K562 (cell line): ENCODE results near the gene ATP5MG. TPM values are rescaled to one million over a fixed set of nuclear protein-coding genes. Genes with fewer than 3 reads are reported as not detected.

Source experiments
- ARID1B ChIP-seq: fragments of 450-650 bp; IDR thresholded peaks from 2 replicates; pipeline ENCODE4 v1.6.1; 2016; ENCODE audit warnings: antibody characterized with exemption, mild to moderate bottlenecking, inconsistent platforms
- BCOR ChIP-seq: fragments of 450-650 bp; IDR thresholded peaks from 2 replicates; pipeline ENCODE4 v1.6.1; 2016
- FOSL1 ChIP-seq: fragments of 200-800 bp; sonication (Bioruptor generic); conservative IDR thresholded peaks from 2 replicates; pipeline ENCODE4 v1.6.1; 2016; ENCODE audit warnings: missing genetic modification characterization, missing compliant biosample characterization
- HES1 ChIP-seq: fragments of 450-650 bp; IDR thresholded peaks from 2 replicates; pipeline ENCODE4 v1.6.1; 2016; ENCODE audit warnings: low read depth, mild to moderate bottlenecking, moderate library complexity
- ID3 ChIP-seq, 2 experiments: fragments of 250-450 bp in 1 of 2; fragments of 450-650 bp in 1 of 2; sonication (Bioruptor Pico) in 1 of 2; IDR thresholded peaks; 2 replicates each; pipeline versions ENCODE4 v1.6.1 to v1.8.0; 2016 to 2021; ENCODE audit warnings: mild to moderate bottlenecking in 2 of 2, moderate library complexity in 2 of 2, missing compliant biosample characterization in 1 of 2, missing genetic modification characterization in 1 of 2
- IRF1 ChIP-seq: sonication (generic); formaldehyde crosslinking; IDR thresholded peaks from 2 replicates; pipeline ENCODE4 v1.8.0; 2022; ENCODE audit warnings: missing genetic modification reagents, mild to moderate bottlenecking, borderline replicate concordance
- KLF16 ChIP-seq: IDR thresholded peaks from 2 replicates; pipeline ENCODE4 v1.6.1; 2016; ENCODE audit warnings: antibody characterized with exemption
- LCOR ChIP-seq: sonication (generic); formaldehyde crosslinking; IDR thresholded peaks from 2 replicates; pipeline ENCODE4 v1.8.0; 2022; ENCODE audit warnings: mild to moderate bottlenecking, missing genetic modification reagents
- MIER1 ChIP-seq: fragments of 450-650 bp; IDR thresholded peaks from 2 replicates; pipeline ENCODE4 v1.6.1; 2016; ENCODE audit warnings: antibody characterized with exemption, mild to moderate bottlenecking, low read depth
- MLLT1 ChIP-seq, 2 experiments: fragments of 450-650 bp; IDR thresholded peaks; 2 replicates each; pipeline ENCODE4 v1.6.1; 2016
- OTX1 ChIP-seq: fragments of 450-650 bp; formaldehyde crosslinking; IDR thresholded peaks from 2 replicates; pipeline ENCODE4 v1.4.0; 2022; ENCODE audit warnings: mild to moderate bottlenecking
- PHB ChIP-seq: fragments of 250-450 bp; sonication (Bioruptor Pico); IDR thresholded peaks from 2 replicates; pipeline ENCODE4 v1.5.0; 2021
- PML ChIP-seq: IDR thresholded peaks from 2 replicates; pipeline ENCODE4 v1.6.1; 2012; ENCODE audit warnings: low read length, inconsistent platforms
- PTBP1 ChIP-seq: fragments of 200-400 bp; formaldehyde crosslinking; IDR thresholded peaks from 2 replicates; pipeline ENCODE4 v1.6.1; 2017; ENCODE audit warnings: low read depth, low read length
- RBM39 ChIP-seq: fragments of 200-400 bp; formaldehyde crosslinking; optimal IDR thresholded peaks from 2 replicates; pipeline ENCODE3; 2018; ENCODE audit warnings: low read depth, low read length
- SIN3A ChIP-seq, 2 experiments: fragments of 150-350 bp in 1 of 2; IDR thresholded peaks; 2 replicates each; pipeline ENCODE4 v1.6.1; 2011 to 2016; ENCODE audit warnings: borderline replicate concordance in 2 of 2, low read depth in 2 of 2, low read length in 2 of 2, mild to moderate bottlenecking in 2 of 2, moderate library complexity in 2 of 2; ENCODE audit not compliant: control insufficient read depth in 1 of 2
- SOX6 ChIP-seq: fragments of 450-650 bp; IDR thresholded peaks from 2 replicates; pipeline ENCODE4 v1.6.1; 2014; ENCODE audit warnings: mild to moderate bottlenecking
- TEAD1 ChIP-seq, 2 experiments: fragments of 450-650 bp in 1 of 2; sonication (generic) in 1 of 2; formaldehyde crosslinking; IDR thresholded peaks; 2 replicates each; pipeline versions ENCODE4 v1.4.0 to v1.8.0; 2020 to 2022; ENCODE audit warnings: mild to moderate bottlenecking in 2 of 2, missing genetic modification reagents in 1 of 2
- TOE1 ChIP-seq, 2 experiments: fragments of 450-650 bp in 1 of 2; sonication (generic) in 1 of 2; formaldehyde crosslinking in 1 of 2; IDR thresholded peaks; 2 replicates each; pipeline versions ENCODE4 v1.7.1 to v1.8.0; 2016 to 2022; ENCODE audit warnings: borderline replicate concordance in 2 of 2, mild to moderate bottlenecking in 2 of 2, antibody characterized with exemption in 1 of 2, inconsistent platforms in 1 of 2, low read depth in 1 of 2, missing genetic modification reagents in 1 of 2, moderate library complexity in 1 of 2
- WHSC1 ChIP-seq: IDR thresholded peaks from one replicate; pipeline ENCODE4 v1.6.1; 2012; ENCODE audit warnings: low read length, control low read depth, inconsistent platforms
- ZNF282 ChIP-seq: sonication (generic); formaldehyde crosslinking; IDR thresholded peaks from 2 replicates; pipeline ENCODE4 v1.8.1; 2023; ENCODE audit warnings: missing genetic modification reagents
- ZNF354B ChIP-seq: fragments of 250-450 bp; sonication (Bioruptor Pico); IDR thresholded peaks from 2 replicates; pipeline ENCODE4 v1.4.0; 2020
- ZNF586 ChIP-seq: fragments of 450-650 bp; formaldehyde crosslinking; conservative IDR thresholded peaks from 2 replicates; pipeline ENCODE4 v1.4.0; 2020; ENCODE audit warnings: mild to moderate bottlenecking, moderate library complexity
- polyA plus RNA-seq, 8 experiments: library from polyadenylated mRNA; depleted of rRNA in 4 of 8; stranded (reverse) in 5 of 8; unstranded in 3 of 8; fragments of >200 nt; fragmentation: Nextera tagmentation in 2 of 8; fragmentation: Illumina TruSeq in 1 of 8; extraction: Ambion mirVana in 2 of 8; extraction: Trizol in 1 of 8; gene quantifications; 2 replicates each; pipeline versions ENCODE4 v1.2.1 to v1.2.3, GENCODE V29; 2011 to 2014; ENCODE audit warnings: inconsistent platforms in 1 of 8, missing spikeins in 1 of 8
- total RNA-seq, 7 experiments: library from RNA; depleted of rRNA in 6 of 7; stranded (reverse); fragments of >200 nt in 6 of 7; fragmentation: Illumina TruSeq in 2 of 7; extraction: Trizol in 2 of 7; gene quantifications; 2 replicates each; pipeline versions ENCODE4 v1.2.1 to v1.2.3, GENCODE V29; 2011 to 2021; ENCODE audit warnings: low replicate concordance in 1 of 7

Gene ATP5MG
- total and polyA plus RNA-seq, 9 of the 15 experiments (the other 6 are each of a cell fraction or from before 2014, with no cell fraction given): 301 to 2,138 (median 434) TPM

GRCh38 chr11:118415739-118416068 lies 14.3 kb downstream of the ATP5MG start (continued):
- TF ChIP-seq MLLT1 (IDR thresholded peaks at IDR 0.05) (0 out of 4 replicates have a peak, but pooled peaks of 1 of the 2 experiments have one; percentile 27), PHB (CRISPR knock-in tag) (no peak), BCOR (no peak; the same call in 1 of the 2 replicates), KLF16 (peak; percentile 75; the same call in 1 of the 2 replicates), TEAD1 (CRISPR knock-in tag; IDR thresholded peaks at IDR 0.05) (peak; percentile 38 to 76; a peak in 1 of 4 replicates), PTBP1 (no peak), ZNF586 (CRISPR knock-in tag) (no peak), PML (peak; percentile 78), FOSL1 (tag) (peak; percentile 99), LCOR (CRISPR knock-in tag) (peak; percentile 95), ZNF282 (CRISPR knock-in tag) (no peak), SIN3A (IDR thresholded peaks at IDR 0.05; ENCODE audit: borderline replicate concordance in 2 of 2, control insufficient read depth in 1 of 2, low read depth in 2 of 2, low read length in 2 of 2) (no peak; a peak in 1 of 4 replicates), SOX6 (peak; percentile 90), IRF1 (CRISPR knock-in tag) (no peak), ZNF354B (CRISPR knock-in tag) (no peak), TOE1 (IDR thresholded peaks at IDR 0.05; ENCODE audit: borderline replicate concordance) (no peak; the same call in 1 of the 2 replicates), TOE1 (CRISPR knock-in tag; IDR thresholded peaks at IDR 0.05; ENCODE audit: borderline replicate concordance, low read depth) (no peak), RBM39 (peak; percentile 68), MIER1 (no peak), ARID1B (peak; percentile 95), ID3 (CRISPR knock-in tag; IDR thresholded peaks at IDR 0.05) (no peak), ID3 (tag; IDR thresholded peaks at IDR 0.05) (peak; percentile 39; the same call in 1 of the 2 replicates), OTX1 (CRISPR knock-in tag) (no peak), HES1 (peak; percentile 72; the same call in 1 of the 2 replicates), WHSC1 (no peak)
